NCI-H526 treated with DMSO at 0.1 percent for 48 hours (cell line): Measurements from ENCODE around the gene RAPGEF4.
"Not testable (repeated sequence)": the region's sequence is repeated elsewhere in the genome, so short reads cannot be mapped to it uniquely, and the experiment has no call there.

Experiments used
- DNase-seq: peaks from one replicate; lab custom pipeline; 2025; lab: John Stamatoyannopoulos, UW

RAPGEF4 gene

DNA sequence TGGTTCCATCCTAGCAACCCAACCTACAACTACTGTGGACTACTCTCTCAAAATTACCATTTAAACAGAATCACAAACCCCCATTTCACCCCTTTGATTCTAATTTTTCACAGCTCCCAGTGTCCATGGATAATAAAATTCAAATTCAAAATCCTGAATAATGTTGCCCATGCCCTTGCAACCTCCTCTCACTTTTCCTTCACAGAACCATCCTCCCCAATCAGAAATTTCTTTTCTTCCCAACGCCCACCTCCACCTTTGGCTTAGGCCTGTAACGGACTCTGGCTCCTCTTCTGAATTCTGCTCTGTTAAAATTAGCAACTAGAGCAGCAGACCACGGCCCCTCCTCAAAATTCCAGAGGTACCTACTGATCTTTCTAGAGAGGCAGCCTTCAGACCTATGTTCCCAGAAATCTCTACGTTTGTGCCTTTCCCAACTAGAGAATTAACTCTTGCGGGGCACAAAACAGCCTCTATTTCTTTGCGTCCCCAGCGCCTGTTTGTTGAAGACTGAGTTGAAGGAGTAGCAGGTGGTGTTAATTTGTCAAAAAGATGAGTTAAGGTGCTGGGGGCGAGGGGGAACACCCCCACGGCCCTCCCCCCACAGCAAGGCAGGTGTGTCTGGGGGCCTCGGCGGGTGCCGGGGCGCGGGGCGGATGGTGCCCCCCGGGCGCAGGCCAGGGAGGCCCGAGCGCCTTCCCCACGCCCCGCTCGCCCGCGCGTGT, 339.6 kb downstream of the RAPGEF4 start:
- no peak for DNase-seq

- peak; percentile 51 for DNase-seq
Observed at GRCh38 chr2:173075781-173076580, 340.3 kb downstream of the RAPGEF4 start, which contains the start of gene MAP3K20. TSS of gene MAP3K20 (plus strand) at chr2:173075846. CDS start at chr2:173091032, 15,186 bp downstream.

- peak; percentile 68 for DNase-seq
Observed at GRCh38 chr2:173076581-173077345, 341.1 kb downstream of the RAPGEF4 start.

- DNase-seq: no peak
Observed at GRCh38 chr2:173077506-173078177, 342.0 kb downstream of the RAPGEF4 start.

DNA sequence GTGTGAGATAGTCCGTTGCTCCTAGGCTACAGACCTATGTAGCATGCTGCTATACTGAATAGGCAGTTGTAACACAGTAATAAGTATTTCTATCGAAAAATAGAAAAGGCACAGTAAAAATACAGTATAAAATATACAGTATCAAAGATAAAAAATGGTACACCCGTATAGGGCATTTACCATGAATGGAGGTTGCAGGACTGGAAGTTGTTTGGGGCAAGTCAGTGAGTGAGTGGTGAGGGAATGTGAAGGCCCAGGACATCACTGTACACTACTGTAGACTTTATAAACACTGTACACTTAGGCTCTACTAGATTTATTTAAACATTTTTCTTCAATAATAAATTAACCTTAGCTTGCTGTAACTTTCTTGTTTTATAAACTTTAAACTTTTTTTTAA, 343.5 kb downstream of the RAPGEF4 start:
- DNase-seq: no peak

DNA sequence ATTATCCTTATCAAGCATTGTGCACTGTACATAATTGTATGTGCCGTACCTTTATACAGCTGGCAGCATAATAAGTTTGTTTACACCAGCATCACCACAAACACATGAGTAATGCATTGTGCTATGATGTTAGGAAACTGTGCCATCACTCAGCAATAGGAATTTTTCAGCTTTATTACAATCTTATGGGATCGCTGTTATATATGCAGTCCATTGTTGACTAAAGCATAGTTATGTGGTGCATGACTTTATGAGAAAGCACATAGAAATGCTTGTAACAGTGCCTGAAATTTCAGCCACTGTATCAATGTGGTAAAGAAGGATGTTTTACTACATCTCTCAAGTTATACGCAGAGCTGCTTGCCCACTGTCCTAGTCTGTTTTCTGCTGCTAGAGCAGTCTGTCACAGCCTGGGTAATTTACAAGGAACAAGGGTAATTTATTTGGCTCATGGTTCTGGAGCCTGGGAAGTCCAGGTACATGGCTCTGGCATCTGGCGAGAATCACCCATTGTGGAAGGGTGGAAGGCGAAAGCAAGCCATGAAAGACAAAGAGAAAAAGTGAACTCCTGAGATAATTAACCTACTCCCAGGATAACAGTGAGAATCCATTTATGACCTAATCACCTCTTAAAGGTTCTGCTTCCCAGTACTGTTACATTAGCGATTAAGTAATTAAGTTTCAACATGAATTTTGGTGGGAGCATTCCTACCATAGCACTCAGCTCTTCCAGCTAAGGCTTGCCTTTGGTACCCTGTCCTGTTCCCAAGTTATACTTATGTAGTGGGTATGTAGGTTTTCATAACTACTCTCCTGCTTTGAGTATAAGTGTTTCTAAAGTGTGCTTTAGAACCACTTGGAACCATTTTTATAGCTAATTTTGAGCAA, 344.6 kb downstream of the RAPGEF4 start:
- no peak for DNase-seq

GRCh38 chr2:173086518-173087213, 351.0 kb downstream of the RAPGEF4 start:
- no peak for DNase-seq

DNA sequence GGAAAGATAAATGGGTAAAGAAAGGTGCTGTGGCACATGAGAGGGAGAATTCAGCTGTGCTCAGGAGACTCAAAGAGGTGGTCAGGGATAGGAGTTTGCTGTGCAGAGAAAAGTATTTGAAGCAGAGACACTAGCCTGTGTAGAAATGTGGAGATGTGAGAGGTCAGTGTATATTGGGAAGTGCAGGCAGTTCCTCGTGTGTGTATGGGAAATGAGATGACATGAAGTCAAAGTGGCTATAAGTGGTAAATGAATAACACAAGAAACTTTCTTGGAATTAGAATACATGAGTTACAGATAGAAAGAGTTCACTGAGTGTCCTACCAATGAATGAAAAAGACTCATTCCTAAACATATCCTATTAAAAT, 351.6 kb downstream of the RAPGEF4 start:
- DNase-seq: no peak

DNA sequence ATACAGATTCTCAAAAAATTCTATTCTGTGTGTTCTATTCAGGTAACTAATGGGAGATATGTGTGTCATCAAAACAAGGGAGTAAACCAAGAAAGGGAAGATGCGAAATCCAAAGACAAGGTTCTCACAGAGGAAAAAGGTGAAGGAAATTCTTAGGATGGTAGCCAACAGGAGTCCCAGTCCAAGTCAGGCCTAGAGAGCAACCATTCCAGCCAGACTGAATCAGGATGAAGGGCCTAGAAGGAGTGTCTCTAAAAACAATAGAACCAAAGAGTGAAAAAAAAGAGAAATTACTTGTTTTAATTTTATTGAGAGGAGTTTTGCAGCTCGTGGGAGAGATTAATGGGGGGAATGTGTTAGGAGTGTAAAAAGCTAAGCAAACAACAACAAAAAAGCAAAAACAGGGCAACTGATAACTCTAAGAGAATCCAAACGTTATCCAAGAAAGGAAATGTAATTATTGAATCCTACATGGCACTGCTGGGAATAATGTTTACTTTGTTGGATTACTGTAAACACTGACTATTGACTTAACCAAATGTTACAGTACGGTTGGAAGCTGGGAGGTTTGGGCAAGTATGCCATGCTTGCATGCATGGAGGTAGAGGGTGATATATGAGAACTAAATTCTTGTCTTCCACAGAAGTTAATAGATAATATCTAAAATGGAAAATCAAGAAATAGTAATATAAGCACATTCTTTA, 352.3 kb downstream of the RAPGEF4 start:
- DNase-seq: peak; percentile 74

DNA sequence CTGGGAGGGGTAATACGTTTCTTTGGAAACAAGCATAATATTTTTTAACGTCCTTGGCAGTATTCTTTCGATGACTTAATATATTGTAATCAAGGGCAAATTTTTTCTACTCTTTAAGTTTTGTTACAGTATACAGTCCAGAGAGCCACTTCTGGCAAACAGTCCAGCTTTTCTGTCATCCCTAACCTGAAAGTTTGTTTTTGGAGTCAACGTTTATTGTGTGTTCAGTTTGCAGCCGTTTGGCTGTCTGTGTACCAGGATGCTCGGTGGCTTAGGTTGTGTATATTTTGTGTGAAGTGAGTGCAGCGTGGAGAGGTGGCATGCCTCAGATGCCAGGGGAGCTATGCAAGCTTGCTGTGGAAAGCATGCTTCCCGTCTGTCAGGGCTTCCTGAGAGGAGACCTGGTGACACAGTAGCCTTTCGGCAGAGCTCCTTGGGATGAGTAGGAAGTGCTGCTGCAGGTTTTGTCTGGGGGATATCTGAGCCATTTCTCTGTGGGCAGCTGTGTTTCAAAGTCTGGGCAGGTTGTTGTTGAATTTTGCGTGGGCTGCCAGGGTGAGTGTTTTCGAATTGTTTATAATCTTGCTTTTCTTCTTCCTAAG, 354.7 kb downstream of the RAPGEF4 start:
- DNase-seq: no peak

DNA sequence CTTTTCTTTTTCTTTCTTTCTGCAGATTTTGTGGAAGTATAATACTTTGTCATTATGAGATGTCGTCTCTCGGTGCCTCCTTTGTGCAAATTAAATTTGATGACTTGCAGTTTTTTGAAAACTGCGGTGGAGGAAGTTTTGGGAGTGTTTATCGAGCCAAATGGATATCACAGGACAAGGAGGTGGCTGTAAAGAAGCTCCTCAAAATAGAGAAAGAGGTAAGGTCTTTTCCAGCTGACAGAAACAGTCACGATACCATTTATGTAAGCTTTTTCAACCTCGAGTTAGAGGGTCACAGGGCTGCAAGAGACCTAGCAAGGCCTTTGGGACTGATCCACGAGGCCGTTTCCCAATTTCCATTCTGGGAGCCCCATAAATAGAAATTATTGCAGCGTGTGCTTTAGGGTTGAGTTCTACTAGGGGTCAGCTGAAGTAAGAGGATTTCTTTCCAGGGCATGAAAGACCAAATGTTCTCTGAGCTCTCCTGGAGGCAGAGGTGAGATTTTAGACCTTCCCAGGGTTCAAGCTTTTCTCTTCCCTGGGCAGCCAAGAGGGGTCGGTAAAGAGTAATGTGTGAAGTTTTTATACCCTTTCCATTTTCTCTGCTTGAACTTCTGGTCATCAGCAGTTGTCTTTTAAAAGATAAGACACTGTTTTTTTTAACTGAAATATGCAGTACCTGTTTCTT, 355.5 kb downstream of the RAPGEF4 start:
- no peak for DNase-seq

GRCh38 chr2:173091910-173092309, 356.3 kb downstream of the RAPGEF4 start:
- no peak for DNase-seq

- no peak for DNase-seq
Observed at GRCh38 chr2:173092844-173093402, 357.3 kb downstream of the RAPGEF4 start.

DNA sequence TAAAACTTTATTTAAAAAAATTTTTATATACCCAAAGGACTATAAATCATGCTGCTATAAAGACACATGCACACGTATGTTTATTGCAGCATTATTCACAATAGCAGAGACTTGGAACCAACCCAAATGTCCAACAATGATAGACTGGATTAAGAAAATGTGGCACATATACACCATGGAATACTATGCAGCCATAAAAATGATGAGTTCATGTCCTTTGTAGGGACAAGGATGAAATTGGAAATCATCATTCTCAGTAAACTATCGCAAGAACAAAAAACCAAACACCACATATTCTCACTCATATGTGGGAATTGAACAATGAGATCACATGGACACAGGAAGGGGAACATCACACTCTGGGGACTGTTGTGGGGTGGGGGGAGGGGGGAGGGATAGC, 358.0 kb downstream of the RAPGEF4 start:
- DNase-seq: not testable (repeated sequence)

DNA sequence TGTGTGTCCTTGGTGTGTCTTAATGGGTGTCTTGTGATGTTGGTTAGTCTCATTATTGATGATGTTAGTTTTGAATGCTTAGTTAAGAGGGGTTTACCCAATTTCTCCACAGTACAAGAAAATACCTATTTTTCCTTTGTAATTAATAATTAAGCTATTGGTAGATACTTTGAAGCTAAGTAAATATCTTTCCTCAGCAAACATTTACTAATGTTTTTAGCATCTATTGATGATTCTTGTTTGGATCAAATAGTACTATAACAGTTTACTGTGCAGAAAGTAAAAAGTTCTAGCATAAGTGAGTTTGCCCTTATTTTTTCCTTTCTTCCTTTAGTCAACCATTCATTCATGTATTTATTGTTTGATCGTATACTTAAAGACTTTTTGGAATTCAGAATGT, 359.1 kb downstream of the RAPGEF4 start:
- no peak for DNase-seq

DNA sequence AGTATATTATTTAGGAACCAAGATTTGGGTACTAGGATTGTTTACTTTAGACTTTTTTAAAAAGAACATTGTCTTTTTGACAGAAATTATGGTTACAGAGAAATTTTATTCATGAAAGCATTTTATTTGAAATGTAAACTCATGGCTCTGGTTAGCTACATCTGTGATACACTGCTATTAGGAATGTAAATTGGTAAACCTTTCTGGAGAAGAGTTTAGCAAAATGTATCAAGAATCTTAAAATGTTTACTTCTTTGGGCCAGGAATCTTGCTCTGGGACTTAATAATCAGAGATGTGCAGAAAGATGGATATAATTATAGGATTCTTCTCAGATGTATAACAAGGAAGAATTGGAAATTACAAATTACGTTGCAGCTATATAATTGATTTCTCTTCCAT, 359.7 kb downstream of the RAPGEF4 start:
- no peak for DNase-seq

GRCh38 chr2:173099271-173099670, 363.6 kb downstream of the RAPGEF4 start:
- DNase-seq: no peak

GRCh38 chr2:173099804-173100203, 364.2 kb downstream of the RAPGEF4 start:
- DNase-seq: no peak
